Activated CD4-positive, alpha-beta T cell treated with anti-CD3 and anti-CD28 coated beads for 48 hours (primary cell): ENCODE measurements around the gene SLCO3A1.
A peak's percentile ranks its signal among the peaks of the same experiment; 100 is the strongest.

ENCODE experiments used
- DNase-seq: peaks from one replicate; pipeline ENCODE4 v3.0.0-alpha.2; 2020

The SLCO3A1 gene

GRCh38 chr15:91973481-91973880, 120.0 kb downstream of the SLCO3A1 start:
- DNase-seq = no peak

- DNase-seq = no peak
Measured at GRCh38 chr15:91974321-91974720, 120.8 kb downstream of the SLCO3A1 start.

GRCh38 chr15:91975241-91975978, 121.9 kb downstream of the SLCO3A1 start:
- no peak for DNase-seq

GRCh38 chr15:91976966-91977365, 123.5 kb downstream of the SLCO3A1 start:
- no peak for DNase-seq

- DNase-seq = no peak
Measured at GRCh38 chr15:91980502-91981267, 127.2 kb downstream of the SLCO3A1 start.

- no peak for DNase-seq
Measured at GRCh38 chr15:91981821-91982800, 128.6 kb downstream of the SLCO3A1 start.

- no peak for DNase-seq
Measured at GRCh38 chr15:91983729-91984340, 130.3 kb downstream of the SLCO3A1 start.

GRCh38 chr15:91985297-91985696, 131.8 kb downstream of the SLCO3A1 start:
- DNase-seq = no peak

GRCh38 chr15:91988071-91988470, 134.6 kb downstream of the SLCO3A1 start:
- DNase-seq = no peak

GRCh38 chr15:91988655-91989054, 135.1 kb downstream of the SLCO3A1 start:
- no peak for DNase-seq

GRCh38 chr15:91989821-91990220, 136.3 kb downstream of the SLCO3A1 start:
- DNase-seq = no peak

- DNase-seq = no peak
Measured at GRCh38 chr15:91992945-91993344, 139.4 kb downstream of the SLCO3A1 start.

- no peak for DNase-seq
Measured at GRCh38 chr15:91995146-91995545, 141.6 kb downstream of the SLCO3A1 start.

GRCh38 chr15:91997163-91997562, 143.7 kb downstream of the SLCO3A1 start:
- DNase-seq = no peak

GRCh38 chr15:92000709-92001108, 147.2 kb downstream of the SLCO3A1 start:
- no peak for DNase-seq

- DNase-seq = no peak
Measured at GRCh38 chr15:92001307-92001706, 147.8 kb downstream of the SLCO3A1 start.

GRCh38 chr15:92002666-92003065, 149.2 kb downstream of the SLCO3A1 start:
- DNase-seq = no peak

- DNase-seq = no peak
Measured at GRCh38 chr15:92003515-92004067, 150.1 kb downstream of the SLCO3A1 start.

- DNase-seq = no peak
Measured at GRCh38 chr15:92005154-92005553, 151.6 kb downstream of the SLCO3A1 start.

GRCh38 chr15:92006186-92007028, 152.9 kb downstream of the SLCO3A1 start:
- DNase-seq = no peak

- DNase-seq = peak; percentile 59
Measured at GRCh38 chr15:92009162-92009561, 155.7 kb downstream of the SLCO3A1 start.
